Measurements from ENCODE around the gene SPIC.

The SPIC gene

DNA sequence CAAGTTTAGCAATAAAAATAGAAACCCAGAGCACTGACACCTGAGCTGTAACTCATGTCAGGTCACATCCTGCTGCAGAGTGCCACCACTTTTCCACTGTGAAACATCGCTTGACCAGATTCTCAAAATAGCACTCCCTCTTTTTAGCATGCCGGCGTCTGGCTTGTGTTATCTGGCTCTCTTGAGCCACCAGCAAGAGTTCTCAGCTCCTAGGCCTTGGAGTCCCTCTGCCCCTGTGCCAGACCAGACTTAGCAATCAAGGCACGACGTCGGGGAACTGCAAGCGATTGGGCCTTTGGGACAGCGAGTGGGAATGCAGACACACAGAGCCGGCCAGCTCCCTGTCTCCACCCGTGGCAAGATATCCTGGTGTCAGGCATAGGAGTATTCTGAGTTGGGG is 52.5 kb downstream of the SPIC start:
- no peak for DNase-seq (ENCODE audit: low read depth in 2 of 2)

DNA sequence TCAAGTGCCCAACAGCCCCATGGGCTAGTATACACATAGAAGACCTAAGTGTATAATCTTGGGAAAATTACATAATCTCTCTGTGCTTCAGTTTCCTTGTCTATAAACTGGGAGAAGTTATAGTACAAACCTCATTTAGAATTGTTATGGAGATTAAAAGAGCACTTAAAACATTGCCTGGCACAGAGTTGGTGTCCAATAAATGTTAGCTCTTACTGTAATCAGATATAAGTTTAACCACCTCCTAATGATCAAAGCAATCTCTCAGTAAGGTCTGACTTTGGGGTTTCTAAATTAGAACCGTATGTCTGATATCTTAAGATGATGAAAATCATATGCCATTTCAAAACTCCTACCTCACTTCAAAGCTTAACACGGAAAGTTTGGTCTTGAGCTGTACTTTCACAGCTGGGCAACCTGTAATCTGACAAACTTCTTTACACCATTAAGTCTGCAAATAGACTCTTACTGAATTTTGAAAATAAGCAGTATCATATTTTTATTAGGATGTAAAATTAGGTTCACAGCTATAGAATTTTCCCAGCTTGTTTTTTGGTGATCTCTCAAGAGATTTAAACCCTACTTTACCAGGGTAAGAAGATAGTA is 61.0 kb downstream of the SPIC start:
- DNase-seq (ENCODE audit: low read depth in 2 of 2) = no peak

Data from activated CD8-positive, alpha-beta memory T cell treated with anti-CD3 and anti-CD28 coated beads for 4 hours (primary cell).